Endothelial cell of umbilical vein (primary cell): ENCODE results near the gene RADIL. TPM values are rescaled to one million over a fixed set of nuclear protein-coding genes. Genes with fewer than 3 reads are reported as not detected.

Experiments
- BruUV-seq: library from RNA; stranded (reverse); fragments of 400-500 nt; replicated peaks from 2 replicates; lab custom pipeline; 2021; lab: Mats Ljungman, UMichigan
- CTCF ChIA-PET: fragments of 300-600, 350-600 bp; sonication (Branson Sonifier 250); formaldehyde crosslinking; loops from one replicate; lab custom pipeline; 2021; ENCODE audit warnings: antibody characterized with exemption, inconsistent platforms; lab: Charles Lee
- POLR2A ChIA-PET: fragments of 300-600, 350-600 bp; sonication (Branson Sonifier 250); formaldehyde crosslinking; loops from one replicate; lab custom pipeline; 2021; ENCODE audit warnings: antibody characterized with exemption, inconsistent platforms; lab: Charles Lee
- DNase-seq: peaks from one replicate; pipeline ENCODE4 v3.0.0-alpha.2; 2011; ENCODE audit warnings: low read depth, low spot score
- FAIRE-seq: peaks from 2 replicates; lab custom pipeline; 2011; peaks lifted over from hg19 to GRCh38; lab: Jason Lieb, UNC
- H2AFZ ChIP-seq: 2 replicates; pipeline ENCODE4 v1.6.0; 2012; ENCODE audit warnings: low read depth, low read length, control low read depth, inconsistent platforms
- H3K27ac ChIP-seq: 2 replicates; pipeline ENCODE4 v1.5.1; 2011; ENCODE audit warnings: low read depth, mild to moderate bottlenecking, control low read depth, low read length, moderate library complexity; ENCODE audit not compliant: insufficient read depth
- H3K27me3 ChIP-seq, 2 experiments: 2 replicates each; pipeline versions ENCODE4 v1.6.0 to v1.6.1; 2011; ENCODE audit warnings: low read length in 2 of 2, mixed read lengths in 1 of 2; ENCODE audit not compliant: control insufficient read depth in 2 of 2, insufficient read depth in 2 of 2
- H3K36me3 ChIP-seq, 2 experiments: 2 replicates in 1 of 2; 3 replicates in 1 of 2; pipeline ENCODE4 v1.5.1; 2011; ENCODE audit warnings: low read length in 2 of 2, mild to moderate bottlenecking in 1 of 2, moderate library complexity in 1 of 2; ENCODE audit not compliant: control insufficient read depth in 2 of 2, insufficient read depth in 2 of 2; ENCODE audit errors: extremely low read depth in 1 of 2
- H3K4me1 ChIP-seq: 3 replicates; pipeline ENCODE4 v1.5.1; 2011; ENCODE audit warnings: mild to moderate bottlenecking, low read length; ENCODE audit not compliant: control insufficient read depth, insufficient read depth; ENCODE audit errors: extremely low read depth
- H3K4me2 ChIP-seq: 2 replicates; pipeline ENCODE4 v1.6.1; 2011; ENCODE audit warnings: low read length, control low read depth, mixed read lengths; ENCODE audit not compliant: insufficient read depth
- H3K4me3 ChIP-seq, 3 experiments: fragments of 200-600 bp in 1 of 3; sonication (generic), shearing (Covaris generic) in 1 of 3; replicated peaks in 1 of 3; 2 replicates each; pipeline ENCODE4 v1.5.1; 2011 to 2016; ENCODE audit warnings: control low read depth in 3 of 3, low read length in 3 of 3, mild to moderate bottlenecking in 2 of 3, inconsistent platforms in 1 of 3, low read depth in 1 of 3, moderate library complexity in 1 of 3; ENCODE audit not compliant: insufficient read depth in 1 of 3
- H3K79me2 ChIP-seq: 2 replicates; pipeline ENCODE4 v1.6.0; 2012; ENCODE audit warnings: low read length, inconsistent platforms; ENCODE audit not compliant: control insufficient read depth, insufficient read depth
- H3K9ac ChIP-seq: replicated peaks from 2 replicates; pipeline ENCODE3; 2011; ENCODE audit warnings: low read length, control low read depth; ENCODE audit not compliant: insufficient read depth; ENCODE audit errors: extremely low read depth
- H3K9me1 ChIP-seq: replicated peaks from 3 replicates; pipeline ENCODE4 v1.6.0; 2011; ENCODE audit warnings: mild to moderate bottlenecking, low read length; ENCODE audit not compliant: control insufficient read depth, insufficient read depth; ENCODE audit errors: extremely low read depth
- H3K9me3 ChIP-seq: replicated peaks from 2 replicates; pipeline ENCODE4 v1.5.1; 2012; ENCODE audit warnings: low read length, inconsistent platforms; ENCODE audit not compliant: control insufficient read depth, insufficient read depth
- H4K20me1 ChIP-seq: replicated peaks from 2 replicates; pipeline ENCODE3; 2011; ENCODE audit warnings: mild to moderate bottlenecking, low read length; ENCODE audit not compliant: control insufficient read depth, insufficient read depth; ENCODE audit errors: extremely low read depth
- dilution Hi-C: fragments of 300-500 bp; cut with MboI; formaldehyde crosslinking; loops from one replicate; pipeline ENCODE4 v1.15.0; 2019; ENCODE audit warnings: low sequenced_read_pairs; ENCODE audit not compliant: extremely low pct_ligation_motif_present
- intact Hi-C: fragments of 100-400 bp; cut with micrococcal nuclease; formaldehyde crosslinking; loops from one replicate; pipeline ENCODE4 v1.10.0; 2022
- polyA plus RNA-seq, 4 experiments: library from polyadenylated mRNA; depleted of rRNA in 3 of 4; stranded (reverse) in 3 of 4; unstranded in 1 of 4; fragments of >200 nt; gene quantifications; 2 replicates each; pipeline versions ENCODE4 v1.2.1 to v1.2.3, GENCODE V29; 2011 to 2012; ENCODE audit warnings: missing spikeins in 1 of 4
- total RNA-seq: library from RNA; stranded (reverse); gene quantifications from 2 replicates; pipeline ENCODE4 v1.2.3, GENCODE V29; 2021
- TF ChIP-seq, protein P1 (sequence below), 2 donors: IDR thresholded peaks; 1 replicate in 1 of 2; 2 replicates in 1 of 2; pipeline ENCODE4 v1.5.1; 2011; ENCODE audit warnings: low read length in 2 of 2, mild to moderate bottlenecking in 2 of 2, moderate library complexity in 2 of 2, control low read depth in 1 of 2, inconsistent platforms in 1 of 2, low read depth in 1 of 2; ENCODE audit not compliant: insufficient read depth in 1 of 2; ENCODE audit errors: extremely low read depth in 1 of 2
- TF ChIP-seq, protein P2 (sequence below): IDR thresholded peaks from 2 replicates; pipeline ENCODE4 v1.6.1; 2011; ENCODE audit not compliant: insufficient read depth, insufficient read length

Gene RADIL
- total and polyA plus RNA-seq, 2 donors (not counting 3 experiments of a cell fraction or from before 2014, with no cell fraction given), result 1.2 to 2.5 TPM

DNA sequence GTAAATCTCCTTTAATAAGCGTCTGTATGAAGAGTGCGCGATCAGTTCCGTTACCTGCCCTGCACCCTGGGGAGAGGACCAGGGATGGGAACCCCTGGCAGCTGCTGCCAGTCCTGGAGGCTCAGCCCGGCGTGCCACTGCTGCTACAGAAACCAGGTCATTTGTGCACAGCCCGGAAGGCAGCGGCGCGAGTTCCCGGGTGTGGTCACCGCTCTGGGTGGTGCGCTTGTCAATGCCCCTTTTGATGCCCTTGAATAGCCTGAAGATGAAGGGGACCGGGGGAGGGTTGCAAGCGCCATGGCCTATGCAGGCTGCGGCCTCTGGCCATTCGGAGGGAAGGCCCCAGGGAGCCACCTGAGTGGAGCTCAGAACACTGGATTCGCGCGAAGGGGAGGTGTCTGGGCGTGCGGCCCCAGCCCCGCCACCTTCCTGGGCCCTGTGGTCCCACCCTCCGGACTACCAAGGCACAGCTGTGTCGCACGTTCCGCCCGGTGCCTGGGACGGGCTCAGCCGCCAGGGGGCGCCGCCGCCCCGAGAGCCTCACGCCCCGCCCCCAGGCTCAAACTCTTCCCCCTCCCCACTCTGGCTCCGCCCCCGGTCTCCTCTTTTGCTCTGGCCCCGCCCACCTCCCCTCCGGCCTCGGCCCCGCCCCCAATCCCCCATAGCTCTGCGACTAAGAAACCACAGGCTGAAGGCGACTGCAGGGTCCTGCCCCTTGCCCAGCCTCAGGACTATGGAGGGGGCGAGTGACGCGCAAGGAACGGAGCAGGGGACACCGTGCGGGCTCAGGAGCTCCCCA, 91.6 kb downstream of the RADIL start:
- peak overlapping the region; percentile 33 for H3K9ac ChIP-seq
- H3K27me3 ChIP-seq, result no peaks in the 10 kb centered on the region
- BruUV-seq, result no TSS peak
- no peaks in the 10 kb centered on the region for H4K20me1 ChIP-seq
- peak; percentile 51 for DNase-seq
- no peak overlapping the region for H2AFZ ChIP-seq
- no peaks in the 10 kb centered on the region for H3K4me1 ChIP-seq
- no peak overlapping the region for H3K27ac ChIP-seq
- H3K79me2 ChIP-seq, result no peaks in the 10 kb centered on the region
- ChIA-PET POLR2A (interaction anchor here (1.5 kb wide), 1 partner anchor 17 kb away, joined by 4 read pairs; the partner anchor contains the start of gene AP5Z1), CTCF (interaction anchor here (0.6 to 9.9 kb wide), 20 partner anchors 10 to 410 kb away, joined by 3 to 104 read pairs (median 4); partner anchors contain the start of genes AP5Z1 and RADIL)
- H3K4me2 ChIP-seq, result peak overlapping the region; percentile 52
- H3K9me1 ChIP-seq, result no peaks in the 10 kb centered on the region
- H3K36me3 ChIP-seq, result peaks cover 5 to 25% of the 10 kb centered on the region in 2 experiments
- FAIRE-seq, result no peak
- peak overlapping the region in 1 of 3 experiments; percentile 23 for H3K4me3 ChIP-seq
- H3K9me3 ChIP-seq, result no peaks in the 10 kb centered on the region
- intact Hi-C loops, result no loop called here
- dilution Hi-C loops, result no loop called here
- TF ChIP-seq, protein P1, sequence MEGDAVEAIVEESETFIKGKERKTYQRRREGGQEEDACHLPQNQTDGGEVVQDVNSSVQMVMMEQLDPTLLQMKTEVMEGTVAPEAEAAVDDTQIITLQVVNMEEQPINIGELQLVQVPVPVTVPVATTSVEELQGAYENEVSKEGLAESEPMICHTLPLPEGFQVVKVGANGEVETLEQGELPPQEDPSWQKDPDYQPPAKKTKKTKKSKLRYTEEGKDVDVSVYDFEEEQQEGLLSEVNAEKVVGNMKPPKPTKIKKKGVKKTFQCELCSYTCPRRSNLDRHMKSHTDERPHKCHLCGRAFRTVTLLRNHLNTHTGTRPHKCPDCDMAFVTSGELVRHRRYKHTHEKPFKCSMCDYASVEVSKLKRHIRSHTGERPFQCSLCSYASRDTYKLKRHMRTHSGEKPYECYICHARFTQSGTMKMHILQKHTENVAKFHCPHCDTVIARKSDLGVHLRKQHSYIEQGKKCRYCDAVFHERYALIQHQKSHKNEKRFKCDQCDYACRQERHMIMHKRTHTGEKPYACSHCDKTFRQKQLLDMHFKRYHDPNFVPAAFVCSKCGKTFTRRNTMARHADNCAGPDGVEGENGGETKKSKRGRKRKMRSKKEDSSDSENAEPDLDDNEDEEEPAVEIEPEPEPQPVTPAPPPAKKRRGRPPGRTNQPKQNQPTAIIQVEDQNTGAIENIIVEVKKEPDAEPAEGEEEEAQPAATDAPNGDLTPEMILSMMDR (IDR thresholded peaks at IDR 0.05; ENCODE audit: extremely low read depth in 1 of 2, insufficient read depth in 1 of 2, low read depth in 1 of 2, low read length in 2 of 2), result peak; percentile 62 to 88
- TF ChIP-seq, protein P2, sequence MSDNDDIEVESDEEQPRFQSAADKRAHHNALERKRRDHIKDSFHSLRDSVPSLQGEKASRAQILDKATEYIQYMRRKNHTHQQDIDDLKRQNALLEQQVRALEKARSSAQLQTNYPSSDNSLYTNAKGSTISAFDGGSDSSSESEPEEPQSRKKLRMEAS, result no peak
